H1 (cell line): Measurements from ENCODE around the gene NKAIN2. TPM values are rescaled to one million over a fixed set of nuclear protein-coding genes. Genes with fewer than 3 reads are reported as not detected.

ENCODE experiments used
- CTCF ChIA-PET: fragments of 300-600 bp; sonication (Branson Sonifier 250); formaldehyde crosslinking; loops from one replicate; lab custom pipeline; 2021; ENCODE audit not compliant: partially characterized antibody; lab: Charles Lee
- POLR2A ChIA-PET: fragments of 300-600 bp; sonication (Branson Sonifier 250); formaldehyde crosslinking; loops from one replicate; lab custom pipeline; 2021; ENCODE audit warnings: inconsistent platforms; ENCODE audit not compliant: partially characterized antibody; lab: Charles Lee
- DNase-seq, 2 experiments: peaks; one replicate each; pipeline versions ENCODE4 v3.0.0 to v3.0.0-alpha.2; 2010 to 2022; ENCODE audit warnings: low spot score in 2 of 2, low read depth in 1 of 2, mixed read lengths in 1 of 2
- FAIRE-seq: peaks from 2 replicates; lab custom pipeline; 2011; peaks lifted over from hg19 to GRCh38; lab: Jason Lieb, UNC
- H2AFZ ChIP-seq: 2 replicates; pipeline ENCODE4 v1.8.1; 2012; ENCODE audit warnings: low read length, inconsistent platforms
- H2AK5ac ChIP-seq: 2 replicates; pipeline ENCODE4 v1.6.1; 2013; ENCODE audit warnings: low read depth, low read length
- H2BK120ac ChIP-seq: replicated peaks from 2 replicates; pipeline ENCODE3; 2013; ENCODE audit warnings: low read depth, low read length, inconsistent platforms
- H2BK12ac ChIP-seq: 2 replicates; pipeline ENCODE4 v1.6.1; 2013; ENCODE audit warnings: low read depth, low read length
- H2BK15ac ChIP-seq: 2 replicates; pipeline ENCODE4 v1.6.1; 2013; ENCODE audit warnings: low read length
- H2BK20ac ChIP-seq: 2 replicates; pipeline ENCODE4 v1.6.1; 2013; ENCODE audit warnings: low read length
- H2BK5ac ChIP-seq: 2 replicates; pipeline ENCODE4 v1.6.1; 2013; ENCODE audit warnings: low read depth, low read length
- H3K14ac ChIP-seq: 2 replicates; pipeline ENCODE4 v1.6.1; 2013; ENCODE audit warnings: inconsistent platforms; ENCODE audit not compliant: insufficient read length
- H3K18ac ChIP-seq: 2 replicates; pipeline ENCODE4 v1.6.1; 2013; ENCODE audit warnings: low read length; ENCODE audit errors: extremely low read depth
- H3K23ac ChIP-seq: 2 replicates; pipeline ENCODE4 v1.6.1; 2013; ENCODE audit warnings: inconsistent platforms; ENCODE audit not compliant: insufficient read length
- H3K23me2 ChIP-seq: 2 replicates; pipeline ENCODE4 v1.6.1; 2013; ENCODE audit warnings: low read depth, low read length
- H3K27ac ChIP-seq: 2 replicates; pipeline ENCODE4 v1.6.1; 2011; ENCODE audit warnings: low read depth, low read length, inconsistent platforms
- H3K27me3 ChIP-seq, 4 experiments: replicated peaks in 1 of 4; 1 replicate in 1 of 4; 2 replicates in 3 of 4; pipeline versions ENCODE4 v1.6.1 to v1.8.1; 2011 to 2013; ENCODE audit warnings: low read length in 3 of 4, mild to moderate bottlenecking in 3 of 4, inconsistent platforms in 2 of 4, mixed read lengths in 2 of 4, moderate library complexity in 1 of 4; ENCODE audit not compliant: control insufficient read depth in 3 of 4, insufficient read depth in 3 of 4; ENCODE audit errors: extremely low read depth in 1 of 4
- H3K36me3 ChIP-seq, 4 experiments: 2 replicates each; pipeline versions ENCODE4 v1.6.1 to v1.8.1; 2011 to 2013; ENCODE audit warnings: mild to moderate bottlenecking in 4 of 4, low read length in 3 of 4, moderate library complexity in 2 of 4, control low read depth in 1 of 4, inconsistent platforms in 1 of 4; ENCODE audit not compliant: insufficient read depth in 4 of 4, control insufficient read depth in 2 of 4
- H3K4ac ChIP-seq: replicated peaks from 2 replicates; pipeline ENCODE3; 2013; ENCODE audit warnings: low read length, low read depth, mixed read lengths, inconsistent platforms; ENCODE audit not compliant: insufficient read length
- H3K4me1 ChIP-seq, 4 experiments: replicated peaks in 1 of 4; 1 replicate in 1 of 4; 2 replicates in 3 of 4; pipeline versions ENCODE4 v1.6.1 to v1.8.1; 2011 to 2013; ENCODE audit warnings: low read length in 3 of 4, inconsistent platforms in 2 of 4, mixed read lengths in 1 of 4; ENCODE audit not compliant: insufficient read depth in 4 of 4, control insufficient read depth in 3 of 4
- H3K4me2 ChIP-seq, 2 experiments: 2 replicates each; pipeline versions ENCODE4 v1.6.1 to v1.8.1; 2011 to 2013; ENCODE audit warnings: low read depth in 2 of 2, low read length in 2 of 2, control low read depth in 1 of 2, inconsistent platforms in 1 of 2, mild to moderate bottlenecking in 1 of 2; ENCODE audit not compliant: insufficient read depth in 1 of 2
- H3K4me3 ChIP-seq, 4 experiments: fragments of 200-600, 300-600 bp in 1 of 4; sonication (generic), shearing (Covaris generic), sonication (Bioruptor Twin) in 1 of 4; 2 replicates each; pipeline versions ENCODE4 v1.5.1 to v1.8.1; 2011 to 2016; ENCODE audit warnings: low read length in 4 of 4, low read depth in 3 of 4, control low read depth in 2 of 4, inconsistent platforms in 2 of 4, mild to moderate bottlenecking in 2 of 4, mixed read lengths in 1 of 4, moderate library complexity in 1 of 4; ENCODE audit not compliant: insufficient read depth in 2 of 4; ENCODE audit errors: extremely low read depth in 1 of 4
- H3K56ac ChIP-seq: replicated peaks from 2 replicates; pipeline ENCODE3; 2013; ENCODE audit warnings: low read depth, mild to moderate bottlenecking, mixed read lengths, low read length, inconsistent platforms; ENCODE audit not compliant: insufficient read length
- H3K79me1 ChIP-seq: 2 replicates; pipeline ENCODE4 v1.6.1; 2013; ENCODE audit warnings: low read depth, low read length, control low read depth
- H3K79me2 ChIP-seq, 2 experiments: 2 replicates each; pipeline versions ENCODE4 v1.6.1 to v1.8.1; 2012 to 2013; ENCODE audit warnings: low read length in 2 of 2, mild to moderate bottlenecking in 2 of 2, inconsistent platforms in 1 of 2; ENCODE audit not compliant: insufficient read depth in 2 of 2, control insufficient read depth in 1 of 2
- H3K9ac ChIP-seq, 4 experiments: replicated peaks in 1 of 4; 1 replicate in 1 of 4; 2 replicates in 3 of 4; pipeline versions ENCODE4 v1.6.1 to v1.8.1; 2011 to 2013; ENCODE audit warnings: low read depth in 3 of 4, low read length in 3 of 4, control low read depth in 2 of 4, mild to moderate bottlenecking in 2 of 4, moderate library complexity in 2 of 4, inconsistent platforms in 1 of 4; ENCODE audit errors: extremely low read depth in 1 of 4
- H3K9me3 ChIP-seq, 2 experiments: 2 replicates each; pipeline versions ENCODE4 v1.6.1 to v1.8.1; 2012 to 2013; ENCODE audit warnings: mild to moderate bottlenecking in 2 of 2, moderate library complexity in 2 of 2, control low read depth in 1 of 2, inconsistent platforms in 1 of 2, low read depth in 1 of 2, low read length in 1 of 2, mixed read lengths in 1 of 2; ENCODE audit not compliant: insufficient read depth in 2 of 2
- H4K20me1 ChIP-seq, 2 experiments: replicated peaks in 1 of 2; 2 replicates each; pipeline versions ENCODE3 to v1.8.1; 2011 to 2013; ENCODE audit warnings: inconsistent platforms in 2 of 2, low read length in 2 of 2, mild to moderate bottlenecking in 1 of 2; ENCODE audit not compliant: insufficient read depth in 2 of 2, control insufficient read depth in 1 of 2
- H4K5ac ChIP-seq: 2 replicates; pipeline ENCODE4 v1.6.1; 2013; ENCODE audit warnings: low read length, low read depth, mixed read lengths, inconsistent platforms; ENCODE audit not compliant: insufficient read length
- H4K8ac ChIP-seq: 2 replicates; pipeline ENCODE4 v1.8.0; 2013; ENCODE audit warnings: mild to moderate bottlenecking, moderate library complexity, low read length, inconsistent platforms; ENCODE audit not compliant: insufficient read depth; ENCODE audit errors: extremely low read depth
- H4K91ac ChIP-seq: replicated peaks from 2 replicates; pipeline ENCODE3; 2013; ENCODE audit warnings: low read length, mixed read lengths, inconsistent platforms; ENCODE audit not compliant: insufficient read length
- CREB1 ChIP-seq: IDR thresholded peaks from 2 replicates; pipeline ENCODE4 v1.6.1; 2012; ENCODE audit warnings: inconsistent platforms
- GTF2F1 ChIP-seq: IDR thresholded peaks from 2 replicates; pipeline ENCODE4 v1.6.1; 2012; ENCODE audit warnings: low read depth, low read length, improper control_type of control experiment, borderline replicate concordance
- MAFK ChIP-seq: IDR thresholded peaks from 2 replicates; pipeline ENCODE4 v1.6.1; 2012; ENCODE audit warnings: low read depth, mild to moderate bottlenecking, improper control_type of control experiment, low read length
- NANOG ChIP-seq: IDR thresholded peaks from 2 replicates; pipeline ENCODE4 v1.6.1; 2011; ENCODE audit warnings: low read length, low read depth, mild to moderate bottlenecking, inconsistent platforms; ENCODE audit not compliant: insufficient read depth, poor library complexity, severe bottlenecking
- NRF1 ChIP-seq: IDR thresholded peaks from 2 replicates; pipeline ENCODE4 v1.6.1; 2011; ENCODE audit warnings: mild to moderate bottlenecking, low read depth, low read length, improper control_type of control experiment
- PHF8 ChIP-seq: fragments of 200-600 bp; sonication (generic); conservative IDR thresholded peaks from 2 replicates; pipeline ENCODE4 v1.7.1; 2012; ENCODE audit warnings: low read depth, mild to moderate bottlenecking, inconsistent platforms, low read length, moderate library complexity
- POU5F1 ChIP-seq: IDR thresholded peaks from 2 replicates; pipeline ENCODE4 v1.6.1; 2011; ENCODE audit warnings: low read depth, mild to moderate bottlenecking, low read length, moderate library complexity
- SIRT6 ChIP-seq: IDR thresholded peaks from one replicate; pipeline ENCODE4 v1.7.1; 2012; ENCODE audit warnings: low read length, inconsistent platforms
- SP1 ChIP-seq: IDR thresholded peaks from 2 replicates; pipeline ENCODE4 v1.6.1; 2011; ENCODE audit warnings: low read depth, low read length
- TEAD4 ChIP-seq: IDR thresholded peaks from 2 replicates; pipeline ENCODE4 v1.6.1; 2012; ENCODE audit warnings: low read depth, low read length, inconsistent platforms, mixed read lengths
- WGBS, 2 experiments: shearing (Covaris generic) in 1 of 2; methylation state at CpG; one replicate each; pipeline versions ENCODE4 v1.1.6 to v1.1.7; 2013 to 2015; ENCODE audit warnings: low lambda C conversion rate in 2 of 2, mixed read lengths in 2 of 2, inconsistent platforms in 1 of 2, low coverage in 1 of 2, missing lambda C conversion rate in 1 of 2; ENCODE audit not compliant: insufficient replicate concordance in 2 of 2, insufficient coverage in 1 of 2, insufficient read length in 1 of 2; ENCODE audit errors: extremely low coverage in 1 of 2, missing lambda C conversion rate in 1 of 2; 5-methylcytosine and 5-hydroxymethylcytosine counted together
- polyA plus RNA-seq, 7 experiments: library from polyadenylated mRNA; depleted of rRNA in 3 of 7; stranded (reverse) in 5 of 7; unstranded in 2 of 7; fragments of >200 nt in 5 of 7; fragments of 200-250 nt in 2 of 7; gene quantifications; 1 replicate in 5 of 7; 2 replicates in 1 of 7; 4 replicates in 1 of 7; pipeline versions ENCODE4 v1.2.1 to v1.2.3, GENCODE V29; 2011 to 2013; ENCODE audit warnings: missing spikeins in 2 of 7, mixed read lengths in 2 of 7
- total RNA-seq: library from RNA; stranded (reverse); fragmentation: NEBNext Ultra II Directional; extraction: Animal tissue kit (Norgen Biotek cat#: 25700); gene quantifications from 2 replicates; pipeline ENCODE4 v1.2.1, GENCODE V29; 2021
- TF ChIP-seq, protein P1 (sequence below): IDR thresholded peaks from 2 replicates; pipeline ENCODE4 v1.6.1; 2012; ENCODE audit warnings: inconsistent platforms
- TF ChIP-seq, protein P2 (sequence below): IDR thresholded peaks from 2 replicates; pipeline ENCODE4 v1.6.1; 2011; ENCODE audit warnings: low read depth, mild to moderate bottlenecking, low read length; ENCODE audit not compliant: insufficient read depth

The NKAIN2 gene
- total and polyA plus RNA-seq, 2 of the 8 experiments (the other 6 are each of a cell fraction or from before 2014, with no cell fraction given): 0.20 to 0.34 TPM

DNA sequence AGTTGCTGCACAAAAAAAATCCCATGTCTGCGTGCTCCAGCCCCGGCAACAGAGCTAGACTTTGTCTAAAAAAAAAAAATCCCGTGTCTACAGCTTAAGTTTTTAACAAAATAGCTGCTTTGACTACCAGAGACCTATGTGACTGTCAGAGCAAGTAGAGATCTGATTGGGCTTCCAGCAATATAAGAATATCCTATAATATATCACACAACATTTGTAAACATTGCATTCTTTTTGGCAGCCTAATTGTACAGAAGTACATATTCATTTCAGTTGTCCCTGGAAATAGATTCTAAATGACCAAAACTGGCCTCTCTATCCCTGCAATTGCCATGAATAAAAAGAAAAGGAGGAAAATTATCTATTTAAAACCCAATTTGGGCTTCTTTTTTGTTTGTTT lies 1019.1 kb downstream of the NKAIN2 start:
- Histone ChIP-seq H4K5ac (no peak overlapping the region), H3K18ac (no peak overlapping the region), H2BK5ac (no peak overlapping the region), H3K14ac (no peak overlapping the region), H2BK120ac (no peak overlapping the region), H3K23ac (no peak overlapping the region), H3K23me2 (no peaks in the 10 kb centered on the region), H3K4me2 (no peak overlapping the region), H4K20me1 (no peaks in the 10 kb centered on the region), H2AK5ac (no peak overlapping the region), H3K9ac (no peak overlapping the region), H3K36me3 (no peaks in the 10 kb centered on the region), H4K91ac (no peak overlapping the region), H3K27me3 (no peaks in the 10 kb centered on the region), H3K4me3 (no peak overlapping the region), H2BK15ac (no peak overlapping the region), H3K9me3 (no peaks in the 10 kb centered on the region; a peak in 1 of 4 replicates), H3K4ac (no peak overlapping the region), H2BK20ac (no peak overlapping the region), H3K56ac (no peak overlapping the region), H4K8ac (no peak overlapping the region), H2AFZ (no peak overlapping the region), H2BK12ac (no peak overlapping the region), H3K79me1 (no peaks in the 10 kb centered on the region), H3K79me2 (no peaks in the 10 kb centered on the region), H3K4me1 (no peaks in the 10 kb centered on the region), H3K27ac (no peak overlapping the region)
- no peak for DNase-seq
- ChIA-PET CTCF (no interaction called here), POLR2A (interaction anchor here (1.2 kb wide), 1 partner anchor 8 kb away, joined by 3 read pairs; no protein-coding TSS in a partner anchor)
- TF ChIP-seq SP1: no peak
- TF ChIP-seq, protein P1, sequence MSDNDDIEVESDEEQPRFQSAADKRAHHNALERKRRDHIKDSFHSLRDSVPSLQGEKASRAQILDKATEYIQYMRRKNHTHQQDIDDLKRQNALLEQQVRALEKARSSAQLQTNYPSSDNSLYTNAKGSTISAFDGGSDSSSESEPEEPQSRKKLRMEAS: no peak
- TF ChIP-seq POU5F1: no peak
- TF ChIP-seq TEAD4: no peak
- TF ChIP-seq PHF8: no peak
- TF ChIP-seq SIRT6: no peak
- TF ChIP-seq, protein P2, sequence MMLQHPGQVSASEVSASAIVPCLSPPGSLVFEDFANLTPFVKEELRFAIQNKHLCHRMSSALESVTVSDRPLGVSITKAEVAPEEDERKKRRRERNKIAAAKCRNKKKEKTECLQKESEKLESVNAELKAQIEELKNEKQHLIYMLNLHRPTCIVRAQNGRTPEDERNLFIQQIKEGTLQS: no peak
- TF ChIP-seq NRF1: no peak
- TF ChIP-seq NANOG: no peak
- no peak for TF ChIP-seq GTF2F1
- no peak for TF ChIP-seq MAFK
- no peak for TF ChIP-seq CREB1
- 90% methylated on average over 3 of the region's 3 CpGs; no CpG with 5 or more reads in 1 of the 2 experiments for WGBS, 2 experiments
- FAIRE-seq: no peak
